ENCODE results near the gene PIK3CA. TPM values are rescaled to one million over a fixed set of nuclear protein-coding genes. Genes with fewer than 3 reads are reported as not detected.

PIK3CA gene
- total and polyA plus RNA-seq, 2 donors (not counting 3 experiments of a cell fraction or from before 2014, with no cell fraction given), result 4.2 to 25.8 TPM

- Histone ChIP-seq H3K4me2 (ENCODE audit: insufficient read depth, low read length) (no peak overlapping the region), H3K4me1 (ENCODE audit: control insufficient read depth, extremely low read depth, insufficient read depth, low read length) (peaks cover 22% of the 10 kb centered on the region), H3K9ac (replicated peaks; ENCODE audit: extremely low read depth, insufficient read depth, low read length) (no peak overlapping the region), H3K4me3 (replicated peaks in 1 of 3; ENCODE audit: insufficient read depth in 1 of 3, low read depth in 1 of 3, low read length in 3 of 3) (no peak overlapping the region), H3K79me2 (ENCODE audit: control insufficient read depth, insufficient read depth, low read length) (no peaks in the 10 kb centered on the region), H2AFZ (ENCODE audit: low read depth, low read length) (no peak overlapping the region), H3K9me3 (replicated peaks; ENCODE audit: control insufficient read depth, insufficient read depth, low read length) (no peaks in the 10 kb centered on the region), H4K20me1 (replicated peaks; ENCODE audit: control insufficient read depth, extremely low read depth, insufficient read depth, low read length) (no peaks in the 10 kb centered on the region), H3K27me3 (ENCODE audit: control insufficient read depth in 2 of 2, insufficient read depth in 2 of 2, low read length in 2 of 2) (no peaks in the 10 kb centered on the region), H3K27ac (ENCODE audit: insufficient read depth, low read depth, low read length) (no peak overlapping the region), H3K36me3 (ENCODE audit: control insufficient read depth in 2 of 2, extremely low read depth in 1 of 2, insufficient read depth in 2 of 2, low read length in 2 of 2) (no peaks in the 10 kb centered on the region), H3K9me1 (replicated peaks; ENCODE audit: control insufficient read depth, extremely low read depth, insufficient read depth, low read length) (no peaks in the 10 kb centered on the region)
- FAIRE-seq (no peak), DNase-seq (ENCODE audit: low read depth, low spot score) (no peak)
- BruUV-seq (replicated peaks), result no TSS peak
- dilution Hi-C loops (cut with MboI; ENCODE audit: extremely low pct_ligation_motif_present, low sequenced_read_pairs) (no loop called here), intact Hi-C loops (cut with micrococcal nuclease) (no loop called here)
- ChIA-PET CTCF (interaction anchor here (1.6 kb wide), 1 partner anchor 17 kb away, joined by 4 read pairs; no protein-coding TSS in a partner anchor), POLR2A (no interaction called here)
- TF ChIP-seq GATA2 (IDR thresholded peaks at IDR 0.05; ENCODE audit: insufficient read depth, insufficient read length, low read depth, low read length) (no peak), JUN (IDR thresholded peaks at IDR 0.05; ENCODE audit: borderline replicate concordance, insufficient read depth, insufficient read length, low read depth) (no peak), MYC (IDR thresholded peaks at IDR 0.05; ENCODE audit: low read depth, low read length) (no peak), POLR2A (IDR thresholded peaks at IDR 0.05; ENCODE audit: low read depth, low read length) (no peak), CTCF (IDR thresholded peaks at IDR 0.05; ENCODE audit: extremely low read depth in 1 of 2, insufficient read depth in 1 of 2, low read depth in 1 of 2, low read length in 2 of 2) (no peak), EZH2 (IDR thresholded peaks at IDR 0.05; ENCODE audit: borderline replicate concordance, low read depth, low read length, severe bottlenecking) (no peak), POLR2AphosphoS5 (IDR thresholded peaks at IDR 0.05; ENCODE audit: insufficient read depth, low read depth, low read length) (no peak), FOS (IDR thresholded peaks at IDR 0.05; ENCODE audit: borderline replicate concordance, insufficient read depth, low read length) (no peak)
- TF ChIP-seq, protein P1, sequence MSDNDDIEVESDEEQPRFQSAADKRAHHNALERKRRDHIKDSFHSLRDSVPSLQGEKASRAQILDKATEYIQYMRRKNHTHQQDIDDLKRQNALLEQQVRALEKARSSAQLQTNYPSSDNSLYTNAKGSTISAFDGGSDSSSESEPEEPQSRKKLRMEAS (IDR thresholded peaks at IDR 0.05; ENCODE audit: insufficient read depth, insufficient read length), result no peak
These were observed 116.9 kb downstream of the PIK3CA start for GRCh38 chr3:179265092-179265491.

Data from endothelial cell of umbilical vein (primary cell).